ENCODE measurements around the gene BMPR1A.

BMPR1A gene

GRCh38 chr10:86802473-86803108 lies 46.2 kb downstream of the BMPR1A start:
- no peak for DNase-seq (ENCODE audit: low read depth, low spot score)

- DNase-seq (ENCODE audit: low read depth, low spot score) = no peak
Observed at GRCh38 chr10:86803156-86803555, 46.7 kb downstream of the BMPR1A start.

- no peak for DNase-seq (ENCODE audit: low read depth, low spot score)
Observed at GRCh38 chr10:86804805-86805204, 48.4 kb downstream of the BMPR1A start.

GRCh38 chr10:86813101-86813500 lies 56.7 kb downstream of the BMPR1A start:
- no peak for DNase-seq (ENCODE audit: low read depth, low spot score)

- no peak for DNase-seq (ENCODE audit: low read depth, low spot score)
Observed at GRCh38 chr10:86813982-86814381, 57.6 kb downstream of the BMPR1A start.

GRCh38 chr10:86815035-86815617 lies 58.7 kb downstream of the BMPR1A start:
- DNase-seq (ENCODE audit: low read depth, low spot score) = no peak

GRCh38 chr10:86815640-86816039 lies 59.2 kb downstream of the BMPR1A start:
- no peak for DNase-seq (ENCODE audit: low read depth, low spot score)

GRCh38 chr10:86817246-86817645 lies 60.8 kb downstream of the BMPR1A start:
- no peak for DNase-seq (ENCODE audit: low read depth, low spot score)

- no peak for DNase-seq (ENCODE audit: low read depth, low spot score)
Observed at GRCh38 chr10:86819567-86819966, 63.1 kb downstream of the BMPR1A start.

GRCh38 chr10:86820509-86820908 lies 64.1 kb downstream of the BMPR1A start:
- no peak for DNase-seq (ENCODE audit: low read depth, low spot score)

GRCh38 chr10:86821388-86821999 lies 65.1 kb downstream of the BMPR1A start:
- no peak for DNase-seq (ENCODE audit: low read depth, low spot score)

- no peak for DNase-seq (ENCODE audit: low read depth, low spot score)
Observed at GRCh38 chr10:86823565-86823964, 67.1 kb downstream of the BMPR1A start.

GRCh38 chr10:86824151-86824550 lies 67.7 kb downstream of the BMPR1A start:
- DNase-seq (ENCODE audit: low read depth, low spot score) = peak; percentile 77

- no peak for DNase-seq (ENCODE audit: low read depth, low spot score)
Observed at GRCh38 chr10:86825366-86825765, 68.9 kb downstream of the BMPR1A start.

GRCh38 chr10:86827639-86828038 lies 71.2 kb downstream of the BMPR1A start:
- DNase-seq (ENCODE audit: low read depth, low spot score) = no peak

GRCh38 chr10:86828145-86828544 lies 71.7 kb downstream of the BMPR1A start:
- DNase-seq (ENCODE audit: low read depth, low spot score) = no peak

- DNase-seq (ENCODE audit: low read depth, low spot score) = no peak
Observed at GRCh38 chr10:86829472-86829871, 73.1 kb downstream of the BMPR1A start.

GRCh38 chr10:86830043-86830591 lies 73.7 kb downstream of the BMPR1A start:
- peak; percentile 71 for DNase-seq (ENCODE audit: low read depth, low spot score)

- DNase-seq (ENCODE audit: low read depth, low spot score) = no peak
Observed at GRCh38 chr10:86833969-86834368, 77.5 kb downstream of the BMPR1A start.

GRCh38 chr10:86836044-86836443 lies 79.6 kb downstream of the BMPR1A start:
- no peak for DNase-seq (ENCODE audit: low read depth, low spot score)

GRCh38 chr10:86837663-86838062 lies 81.2 kb downstream of the BMPR1A start:
- DNase-seq (ENCODE audit: low read depth, low spot score) = peak; percentile 44

GRCh38 chr10:86840498-86840897 lies 84.1 kb downstream of the BMPR1A start:
- no peak for DNase-seq (ENCODE audit: low read depth, low spot score)

GRCh38 chr10:86846088-86846487 lies 89.7 kb downstream of the BMPR1A start:
- DNase-seq (ENCODE audit: low read depth, low spot score) = no peak

Measured in ELF-1 (cell line).